Activated CD8-positive, alpha-beta T cell treated with anti-CD3 and anti-CD28 coated beads, Interleukin-2, amount 10 ng/mL, durations not matched to agents 7 days and 5 days (primary cell): ENCODE results near the gene ACE. TPM values are rescaled to one million over a fixed set of nuclear protein-coding genes. Genes with fewer than 3 reads are reported as not detected.
A peak's percentile ranks its signal among the peaks of the same experiment; 100 is the strongest.

Source experiments
- ATAC-seq: fragments of 150-1000 bp; cut with Tn5 transposase; one replicate; pipeline ENCODE4 v1.10.0; 2021; ENCODE audit warnings: moderate library complexity
- CTCF ChIA-PET: fragments of 350-600 bp; sonication (Branson Sonifier 250); formaldehyde crosslinking; loops from one replicate; lab custom pipeline; 2021; ENCODE audit warnings: antibody characterized with exemption; lab: Charles Lee
- POLR2A ChIA-PET: fragments of 350-600 bp; sonication (Branson Sonifier 250); formaldehyde crosslinking; loops from one replicate; lab custom pipeline; 2021; ENCODE audit warnings: antibody characterized with exemption; lab: Charles Lee
- DNase-seq: peaks from one replicate; pipeline ENCODE4 v3.0.0-alpha.2; 2020
- H3K27ac Mint-ChIP-seq: one replicate; pipeline ENCODE4 v1.8.0; 2021; ENCODE audit warnings: mild to moderate bottlenecking, mixed read lengths
- H3K27me3 Mint-ChIP-seq: one replicate; pipeline ENCODE4 v1.8.0; 2021; ENCODE audit warnings: low read depth, mixed read lengths
- H3K36me3 Mint-ChIP-seq: one replicate; pipeline ENCODE4 v1.8.0; 2021; ENCODE audit warnings: low read depth, mixed read lengths
- H3K4me1 Mint-ChIP-seq: one replicate; pipeline ENCODE4 v1.8.0; 2021; ENCODE audit warnings: low read depth, mixed read lengths
- H3K4me3 Mint-ChIP-seq: one replicate; pipeline ENCODE4 v1.8.0; 2021; ENCODE audit warnings: mild to moderate bottlenecking, mixed read lengths
- H3K9me3 Mint-ChIP-seq: one replicate; pipeline ENCODE4 v1.8.0; 2022; ENCODE audit warnings: mixed read lengths; ENCODE audit not compliant: insufficient read depth
- total RNA-seq, 2 experiments: library from RNA; stranded (reverse); gene quantifications; one replicate each; pipeline ENCODE4 v1.2.3, GENCODE V29; 2021

ACE gene
- total RNA-seq, 2 experiments from 2014 or later = 0.18 TPM; not detected in 1

DNA sequence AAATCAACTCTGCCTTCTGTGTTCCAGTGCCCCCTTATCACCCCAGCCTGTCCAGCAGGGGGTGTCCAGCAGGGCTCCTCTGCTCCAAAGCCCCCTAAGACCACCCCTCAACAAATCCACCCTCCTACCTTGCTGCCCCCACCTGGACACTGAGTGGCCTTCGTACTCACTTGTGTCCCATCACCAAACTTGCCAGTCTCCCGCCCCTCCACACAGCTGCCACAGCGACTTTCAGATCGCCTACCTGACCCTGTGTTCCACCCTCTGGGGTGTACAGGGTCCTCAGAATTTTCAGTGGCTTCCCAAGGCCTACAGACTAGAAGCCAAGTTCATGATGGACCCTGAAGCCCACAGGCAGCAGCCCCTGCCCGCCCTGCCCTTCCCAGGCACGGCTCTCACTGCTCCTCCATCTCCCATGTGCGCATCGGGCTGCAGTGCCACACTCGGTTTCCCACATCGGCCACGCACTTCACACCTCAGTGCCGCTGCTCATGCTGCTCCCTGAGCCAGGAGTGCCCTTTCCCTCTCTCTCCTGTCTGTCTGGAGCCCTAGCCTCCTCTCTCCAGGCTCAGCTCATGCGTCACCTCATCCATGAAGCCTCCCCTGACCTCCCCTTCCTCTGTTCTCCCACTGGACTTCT, 58.1 kb downstream of the ACE start:
- Mint-ChIP-seq H3K4me3 (no peak overlapping the region), H3K27me3 (peaks cover 27% of the 10 kb centered on the region), H3K4me1 (peaks cover 6% of the 10 kb centered on the region), H3K27ac (no peak overlapping the region), H3K9me3 (no peaks in the 10 kb centered on the region), H3K36me3 (no peaks in the 10 kb centered on the region)
- POLR2A ChIA-PET = no interaction called here
- ATAC-seq = no peak
- CTCF ChIA-PET = no interaction called here
- no peak for DNase-seq

DNA sequence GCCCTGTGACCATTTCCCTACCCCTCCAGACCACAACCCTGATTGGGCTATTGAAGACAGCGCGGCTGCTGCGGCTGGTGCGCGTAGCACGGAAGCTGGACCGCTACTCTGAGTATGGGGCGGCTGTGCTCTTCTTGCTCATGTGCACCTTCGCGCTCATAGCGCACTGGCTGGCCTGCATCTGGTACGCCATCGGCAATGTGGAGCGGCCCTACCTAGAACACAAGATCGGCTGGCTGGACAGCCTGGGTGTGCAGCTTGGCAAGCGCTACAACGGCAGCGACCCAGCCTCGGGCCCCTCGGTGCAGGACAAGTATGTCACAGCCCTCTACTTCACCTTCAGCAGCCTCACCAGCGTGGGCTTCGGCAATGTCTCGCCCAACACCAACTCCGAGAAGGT, 58.8 kb downstream of the ACE start:
- CTCF ChIA-PET = no interaction called here

DNA sequence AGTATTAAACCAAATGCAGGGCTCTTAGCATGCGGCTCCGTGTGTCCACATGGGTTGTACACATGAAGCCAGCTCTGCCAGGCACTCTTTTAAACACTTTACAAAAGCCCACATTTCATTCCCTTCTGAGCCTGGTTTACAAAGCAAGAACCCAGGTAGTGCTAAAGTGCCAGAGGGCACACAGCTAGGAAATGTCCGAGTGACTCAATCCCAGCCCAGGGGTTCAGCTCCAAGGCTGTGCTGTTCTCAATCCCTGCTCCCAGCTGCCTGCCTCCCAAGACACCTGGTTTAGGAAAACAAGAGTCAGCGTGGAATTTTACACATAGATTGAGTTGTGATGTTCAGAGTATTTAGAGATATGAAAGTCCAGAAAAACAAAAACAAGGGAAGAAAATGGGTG, 60.1 kb downstream of the ACE start:
- Mint-ChIP-seq H3K4me3 (no peak overlapping the region), H3K27me3 (peaks cover 30% of the 10 kb centered on the region), H3K36me3 (no peaks in the 10 kb centered on the region), H3K9me3 (no peaks in the 10 kb centered on the region), H3K27ac (no peak overlapping the region), H3K4me1 (peaks cover 6% of the 10 kb centered on the region)
- CTCF ChIA-PET = interaction anchor here (1.2 kb wide), 1 partner anchor 75 kb away, joined by 3 read pairs; no protein-coding TSS in a partner anchor
- DNase-seq = no peak
- POLR2A ChIA-PET = no interaction called here
- no peak for ATAC-seq

More for the DNA sequence above, 58.8 kb downstream of the ACE start:
- DNase-seq (no peak), ATAC-seq (no peak)
- Mint-ChIP-seq H3K9me3 (no peaks in the 10 kb centered on the region), H3K4me1 (peaks cover 6% of the 10 kb centered on the region), H3K36me3 (no peaks in the 10 kb centered on the region), H3K27me3 (peaks cover 30% of the 10 kb centered on the region), H3K27ac (no peak overlapping the region), H3K4me3 (no peak overlapping the region)
- POLR2A ChIA-PET = no interaction called here

DNA sequence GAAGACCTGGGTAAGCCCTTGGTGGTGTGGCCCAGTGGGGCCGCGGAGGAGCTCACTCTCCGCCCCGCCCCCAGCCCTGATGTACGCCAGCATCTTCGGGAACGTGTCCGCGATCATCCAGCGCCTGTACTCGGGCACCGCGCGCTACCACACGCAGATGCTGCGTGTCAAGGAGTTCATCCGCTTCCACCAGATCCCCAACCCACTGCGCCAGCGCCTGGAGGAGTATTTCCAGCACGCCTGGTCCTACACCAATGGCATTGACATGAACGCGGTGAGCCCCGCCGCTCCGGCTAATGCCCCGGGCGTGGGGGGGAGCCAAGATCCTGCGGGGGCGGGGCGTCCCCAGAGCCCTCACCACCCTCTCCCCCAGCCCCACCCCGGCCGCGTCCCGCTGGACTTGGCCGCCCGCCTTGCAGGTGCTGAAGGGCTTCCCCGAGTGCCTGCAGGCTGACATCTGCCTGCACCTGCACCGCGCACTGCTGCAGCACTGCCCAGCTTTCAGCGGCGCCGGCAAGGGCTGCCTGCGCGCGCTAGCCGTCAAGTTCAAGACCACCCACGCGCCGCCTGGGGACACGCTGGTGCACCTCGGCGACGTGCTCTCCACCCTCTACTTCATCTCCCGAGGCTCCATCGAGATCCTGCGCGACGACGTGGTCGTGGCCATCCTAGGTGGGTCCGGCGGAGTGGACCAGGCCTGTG, 61.3 kb downstream of the ACE start:
- POLR2A ChIA-PET = no interaction called here
- H3K4me3 Mint-ChIP-seq = no peak overlapping the region
- DNase-seq (no peak), ATAC-seq (peak; percentile 49)
- H3K36me3 Mint-ChIP-seq = no peaks in the 10 kb centered on the region
- CTCF ChIA-PET = interaction anchor here (0.6 to 1.2 kb wide), 2 partner anchors 73 to 74 kb away, joined by 3 read pairs; no protein-coding TSS in a partner anchor
- H3K27me3 Mint-ChIP-seq = peaks cover 32% of the 10 kb centered on the region
- H3K4me1 Mint-ChIP-seq = peaks cover 6% of the 10 kb centered on the region
- no peaks in the 10 kb centered on the region for H3K9me3 Mint-ChIP-seq
- H3K27ac Mint-ChIP-seq = no peak overlapping the region

DNA sequence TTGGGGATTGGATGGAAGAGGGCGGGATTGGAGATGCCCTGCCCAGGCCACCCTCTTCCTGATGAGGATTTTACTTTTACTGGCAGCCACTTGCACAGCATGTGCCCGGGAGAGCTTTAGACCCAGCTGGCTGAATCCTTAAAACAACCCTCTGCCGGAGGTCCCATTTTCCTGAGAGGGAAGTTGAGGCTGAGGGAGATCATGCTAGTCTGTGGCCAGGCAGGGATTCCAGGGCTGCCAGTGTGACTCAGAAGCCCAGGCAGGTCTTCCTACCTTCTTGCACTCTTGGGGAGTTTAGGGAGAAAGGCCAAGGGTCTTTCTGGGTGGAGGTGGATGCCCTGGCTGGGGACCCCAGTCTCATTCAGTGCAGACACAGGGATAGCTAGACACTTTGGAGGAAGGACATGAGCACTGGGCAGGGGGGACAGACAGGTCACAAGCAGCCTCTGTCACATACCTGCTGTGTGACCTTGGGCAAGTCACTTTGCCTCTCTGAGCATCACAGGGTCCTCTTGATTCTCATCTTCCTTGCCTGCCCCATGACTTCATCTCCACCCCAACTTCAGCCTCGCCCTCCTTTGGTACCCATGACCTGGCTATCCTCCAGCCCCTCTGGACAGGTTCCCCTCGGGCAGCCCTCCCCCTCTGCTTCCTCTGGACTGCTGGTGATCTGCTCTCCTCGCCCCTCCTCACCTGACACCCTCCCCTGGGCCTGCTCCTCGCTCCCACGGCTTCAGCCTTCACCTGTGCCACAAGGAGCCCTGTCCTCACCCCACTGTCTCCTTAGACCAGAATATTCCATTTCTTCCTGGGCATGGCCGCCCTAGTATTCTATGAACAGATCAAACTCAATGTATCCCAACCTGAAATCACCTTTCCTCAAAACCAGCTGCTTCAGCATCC, 62.1 kb downstream of the ACE start:
- Mint-ChIP-seq H3K36me3 (no peaks in the 10 kb centered on the region), H3K4me1 (peaks cover 6% of the 10 kb centered on the region), H3K4me3 (no peak overlapping the region), H3K27me3 (peaks cover 32% of the 10 kb centered on the region), H3K9me3 (no peaks in the 10 kb centered on the region), H3K27ac (no peak overlapping the region)
- CTCF ChIA-PET = interaction anchor here (0.6 kb wide), 1 partner anchor 73 kb away, joined by 3 read pairs; no protein-coding TSS in a partner anchor
- POLR2A ChIA-PET = no interaction called here
- DNase-seq = no peak
- ATAC-seq = no peak

DNA sequence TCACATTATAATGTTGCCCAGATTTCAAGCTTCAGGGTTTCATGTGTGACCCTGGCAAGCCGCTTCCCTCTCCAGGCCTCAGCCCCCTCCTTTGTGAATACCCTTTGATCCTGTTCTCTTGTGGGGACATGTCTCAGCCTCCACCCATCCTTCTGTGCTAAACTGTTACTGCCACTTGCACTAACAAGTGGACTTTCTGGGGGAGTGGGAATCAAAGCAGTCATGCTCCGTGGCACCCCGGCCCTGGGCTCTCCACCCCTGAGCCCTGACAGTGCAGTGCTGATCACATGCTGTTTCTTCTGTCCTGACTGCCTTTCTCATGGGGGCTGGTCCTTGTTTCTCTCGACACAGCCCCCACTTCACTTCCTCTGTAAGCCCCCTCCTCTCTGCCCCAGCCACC, 63.7 kb downstream of the ACE start:
- Mint-ChIP-seq H3K4me1 (peaks cover 6% of the 10 kb centered on the region), H3K27me3 (peaks cover 32% of the 10 kb centered on the region), H3K27ac (no peak overlapping the region), H3K4me3 (no peak overlapping the region), H3K36me3 (no peaks in the 10 kb centered on the region), H3K9me3 (no peaks in the 10 kb centered on the region)
- ChIA-PET POLR2A (no interaction called here), CTCF (no interaction called here)
- DNase-seq (no peak), ATAC-seq (no peak)

DNA sequence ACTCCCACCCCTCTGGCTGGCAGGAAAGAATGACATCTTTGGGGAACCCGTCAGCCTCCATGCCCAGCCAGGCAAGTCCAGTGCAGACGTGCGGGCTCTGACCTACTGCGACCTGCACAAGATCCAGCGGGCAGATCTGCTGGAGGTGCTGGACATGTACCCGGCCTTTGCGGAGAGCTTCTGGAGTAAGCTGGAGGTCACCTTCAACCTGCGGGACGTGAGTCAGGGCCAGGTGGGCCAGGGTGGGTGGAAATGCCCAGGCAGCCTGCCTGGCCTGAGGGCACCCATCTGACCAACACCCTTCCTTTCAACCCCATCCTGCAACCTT, 65.3 kb downstream of the ACE start:
- Mint-ChIP-seq H3K4me1 (peaks cover 6% of the 10 kb centered on the region), H3K4me3 (no peak overlapping the region), H3K27ac (no peak overlapping the region), H3K36me3 (no peaks in the 10 kb centered on the region), H3K27me3 (peaks cover 30% of the 10 kb centered on the region), H3K9me3 (no peaks in the 10 kb centered on the region)
- CTCF ChIA-PET = no interaction called here
- DNase-seq (no peak), ATAC-seq (no peak)
- POLR2A ChIA-PET = no interaction called here

DNA sequence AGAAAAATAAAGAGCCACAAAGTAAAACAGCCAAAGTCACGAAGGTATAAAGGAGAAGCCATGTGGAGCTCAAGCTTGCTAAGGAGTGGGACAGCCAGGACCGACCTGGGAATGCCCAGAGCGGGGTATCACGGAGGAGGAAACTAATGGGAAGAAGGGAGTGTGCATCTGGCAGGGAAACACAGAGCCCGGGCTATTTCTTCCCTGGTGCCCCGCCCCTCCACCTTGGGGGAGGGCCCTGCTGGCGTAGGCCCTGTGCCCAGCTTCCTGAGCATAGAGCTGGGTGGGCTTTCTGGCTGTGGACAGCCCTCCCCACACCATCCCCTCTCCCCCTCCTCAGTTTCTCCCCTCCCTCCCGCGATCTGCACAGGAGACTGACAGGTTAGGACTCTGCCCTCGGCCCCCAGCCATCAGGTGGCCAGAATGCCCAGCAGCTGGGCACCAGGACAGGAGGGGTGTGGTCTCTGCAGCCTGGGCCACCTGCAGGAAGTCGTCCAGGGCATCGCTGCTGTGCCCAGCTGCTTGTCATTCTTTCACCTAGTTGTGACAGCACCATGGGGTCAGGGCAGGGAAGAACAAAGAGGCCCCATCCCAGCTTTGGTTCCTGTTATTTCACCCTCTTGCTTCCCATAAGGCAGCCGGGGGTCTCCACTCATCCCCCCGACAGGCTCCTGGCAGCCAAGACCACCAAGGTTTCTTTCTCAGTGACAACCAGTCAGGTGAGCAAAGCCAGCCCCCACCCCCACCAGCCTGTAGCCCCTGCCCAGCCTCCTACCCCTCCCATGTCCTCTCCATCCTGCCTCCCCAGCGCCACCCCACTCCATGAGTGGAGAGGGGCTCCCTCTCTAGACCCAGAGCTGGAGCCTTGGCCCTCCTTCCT, 66.3 kb downstream of the ACE start:
- ChIA-PET POLR2A (no interaction called here), CTCF (interaction anchor here (1.7 kb wide), 1 partner anchor 68 kb away, joined by 7 read pairs; no protein-coding TSS in a partner anchor)
- no peak overlapping the region for H3K4me3 Mint-ChIP-seq
- H3K36me3 Mint-ChIP-seq = no peaks in the 10 kb centered on the region
- H3K9me3 Mint-ChIP-seq = no peaks in the 10 kb centered on the region
- ATAC-seq (no peak), DNase-seq (no peak)
- H3K27me3 Mint-ChIP-seq = peaks cover 22% of the 10 kb centered on the region
- no peak overlapping the region for H3K27ac Mint-ChIP-seq
- H3K4me1 Mint-ChIP-seq = peaks cover 3% of the 10 kb centered on the region

DNA sequence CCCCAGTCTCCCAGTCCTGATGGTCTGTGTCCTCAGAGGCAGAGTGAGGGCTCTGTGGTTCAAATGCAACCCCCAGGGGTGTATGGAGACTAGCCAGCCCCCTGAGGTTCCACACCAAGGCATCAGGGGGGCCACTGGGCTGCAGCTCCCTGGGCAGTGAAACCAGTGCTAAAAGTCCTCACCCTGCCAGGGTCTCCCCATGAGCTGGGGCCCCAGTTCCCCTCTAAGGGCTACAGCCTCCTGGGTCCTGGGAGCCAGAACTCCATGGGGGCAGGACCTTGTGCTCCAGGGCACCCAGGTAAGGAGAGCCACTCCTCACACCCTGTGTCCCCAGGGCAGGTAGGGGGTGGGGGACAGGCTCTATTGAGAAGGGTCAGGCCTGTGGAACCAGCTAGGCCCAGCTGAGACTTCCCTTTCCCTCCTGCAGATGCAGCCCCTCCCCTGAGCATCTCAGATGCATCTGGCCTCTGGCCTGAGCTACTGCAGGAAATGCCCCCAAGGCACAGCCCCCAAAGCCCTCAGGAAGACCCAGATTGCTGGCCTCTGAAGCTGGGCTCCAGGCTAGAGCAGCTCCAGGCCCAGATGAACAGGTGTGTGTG, 67.1 kb downstream of the ACE start:
- Mint-ChIP-seq H3K9me3 (no peaks in the 10 kb centered on the region), H3K4me1 (no peaks in the 10 kb centered on the region), H3K27me3 (peaks cover 16% of the 10 kb centered on the region), H3K27ac (no peak overlapping the region), H3K4me3 (no peak overlapping the region), H3K36me3 (no peaks in the 10 kb centered on the region)
- DNase-seq (no peak), ATAC-seq (no peak)
- ChIA-PET POLR2A (no interaction called here), CTCF (interaction anchor here (1.7 kb wide), 1 partner anchor 67 kb away, joined by 7 read pairs; no protein-coding TSS in a partner anchor)

DNA sequence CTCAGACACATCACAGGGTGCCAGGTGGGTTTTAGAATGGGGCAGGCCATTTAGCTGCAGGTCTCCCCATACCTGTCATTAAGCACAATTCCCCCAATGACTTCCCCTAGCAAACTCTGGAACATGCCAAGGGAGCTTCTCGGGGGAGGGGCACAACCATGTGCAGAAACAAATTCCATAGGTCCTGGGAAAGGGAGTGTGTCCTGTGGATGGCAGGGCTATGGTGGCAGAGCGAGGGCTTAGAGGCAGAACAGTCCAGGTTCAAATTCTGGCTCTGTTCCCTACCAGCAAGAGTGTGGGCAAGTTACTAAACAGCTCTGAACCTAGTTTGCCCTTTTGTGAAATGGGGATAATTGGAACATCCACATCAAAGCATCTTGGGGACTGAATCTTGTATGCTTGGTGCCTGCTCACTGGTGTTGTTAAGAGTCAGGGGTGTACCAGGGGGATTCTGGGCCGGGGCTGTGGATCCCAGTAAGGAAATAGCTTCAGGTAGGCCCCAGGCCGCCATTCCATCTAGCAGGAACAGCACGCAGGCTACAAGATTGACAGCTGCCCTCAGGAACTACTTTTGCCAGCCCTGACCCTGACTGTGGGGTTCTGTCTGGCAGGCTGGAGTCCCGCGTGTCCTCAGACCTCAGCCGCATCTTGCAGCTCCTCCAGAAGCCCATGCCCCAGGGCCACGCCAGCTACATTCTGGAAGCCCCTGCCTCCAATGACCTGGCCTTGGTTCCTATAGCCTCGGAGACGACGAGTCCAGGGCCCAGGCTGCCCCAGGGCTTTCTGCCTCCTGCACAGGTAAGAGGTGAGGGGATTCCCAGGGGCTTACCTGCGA, 67.8 kb downstream of the ACE start:
- DNase-seq (no peak), ATAC-seq (no peak)
- Mint-ChIP-seq H3K27ac (no peak overlapping the region), H3K4me3 (no peak overlapping the region), H3K27me3 (peaks cover 8% of the 10 kb centered on the region), H3K9me3 (no peaks in the 10 kb centered on the region), H3K36me3 (no peaks in the 10 kb centered on the region), H3K4me1 (no peaks in the 10 kb centered on the region)
- ChIA-PET CTCF (interaction anchor here (1.0 to 1.7 kb wide), 2 partner anchors 38 to 66 kb away, joined by 3 to 7 read pairs; no protein-coding TSS in a partner anchor), POLR2A (no interaction called here)
